Measurements from ENCODE around the gene DIP2C. TPM values are rescaled to one million over a fixed set of nuclear protein-coding genes. Genes with fewer than 3 reads are reported as not detected.

The DIP2C gene
- total RNA-seq, 1 experiment from 2014 or later, result 11.0 TPM

DNA sequence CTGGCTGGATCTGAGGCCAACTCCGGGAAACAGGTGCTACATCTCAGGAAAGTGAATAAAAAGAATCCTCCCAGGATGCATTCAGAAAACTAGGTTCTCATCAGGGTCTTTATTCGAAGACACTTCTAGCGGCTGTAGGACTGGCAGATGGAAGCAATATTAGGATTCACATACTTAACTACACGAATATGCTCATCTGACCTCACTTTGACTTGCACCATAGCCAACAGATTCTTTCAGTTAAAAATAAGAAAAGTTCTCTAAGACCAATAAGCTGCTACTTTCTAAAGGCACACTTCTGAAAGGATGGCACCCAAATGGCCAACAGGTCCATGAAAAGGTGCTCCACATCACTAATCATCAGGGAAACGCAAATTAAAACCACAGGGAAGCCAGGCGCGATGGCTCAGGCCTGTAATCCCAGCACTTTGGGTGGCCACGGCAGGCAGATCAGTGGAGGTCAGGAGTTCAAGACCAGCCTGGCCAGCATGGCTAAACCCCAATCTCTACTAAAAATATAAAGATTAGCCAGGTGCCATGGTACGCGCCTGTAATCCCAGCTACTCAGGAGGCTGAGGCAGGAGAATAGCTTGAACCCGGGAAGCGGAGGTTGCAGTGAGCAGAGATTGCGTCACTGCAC lies 296.2 kb downstream of the DIP2C start:
- Mint-ChIP-seq H3K36me3 (ENCODE audit: insufficient read depth, unreplicated experiment) (no peaks in the 10 kb centered on the region), H3K27me3 (ENCODE audit: unreplicated experiment) (no peaks in the 10 kb centered on the region), H3K4me3 (ENCODE audit: low read depth, unreplicated experiment) (no peak overlapping the region), H3K4me1 (ENCODE audit: low read depth, unreplicated experiment) (no peaks in the 10 kb centered on the region), H3K27ac (ENCODE audit: unreplicated experiment) (no peak overlapping the region), H3K9me3 (ENCODE audit: low read depth, unreplicated experiment) (no peaks in the 10 kb centered on the region)
- DNase-seq, result no peak
- CTCF ChIA-PET, result no interaction called here
- intact Hi-C loops (cut with micrococcal nuclease; ENCODE audit: unreplicated experiment), result no loop called here
- BruUV-seq (replicated peaks), result no TSS peak
- TF ChIP-seq, protein P1, sequence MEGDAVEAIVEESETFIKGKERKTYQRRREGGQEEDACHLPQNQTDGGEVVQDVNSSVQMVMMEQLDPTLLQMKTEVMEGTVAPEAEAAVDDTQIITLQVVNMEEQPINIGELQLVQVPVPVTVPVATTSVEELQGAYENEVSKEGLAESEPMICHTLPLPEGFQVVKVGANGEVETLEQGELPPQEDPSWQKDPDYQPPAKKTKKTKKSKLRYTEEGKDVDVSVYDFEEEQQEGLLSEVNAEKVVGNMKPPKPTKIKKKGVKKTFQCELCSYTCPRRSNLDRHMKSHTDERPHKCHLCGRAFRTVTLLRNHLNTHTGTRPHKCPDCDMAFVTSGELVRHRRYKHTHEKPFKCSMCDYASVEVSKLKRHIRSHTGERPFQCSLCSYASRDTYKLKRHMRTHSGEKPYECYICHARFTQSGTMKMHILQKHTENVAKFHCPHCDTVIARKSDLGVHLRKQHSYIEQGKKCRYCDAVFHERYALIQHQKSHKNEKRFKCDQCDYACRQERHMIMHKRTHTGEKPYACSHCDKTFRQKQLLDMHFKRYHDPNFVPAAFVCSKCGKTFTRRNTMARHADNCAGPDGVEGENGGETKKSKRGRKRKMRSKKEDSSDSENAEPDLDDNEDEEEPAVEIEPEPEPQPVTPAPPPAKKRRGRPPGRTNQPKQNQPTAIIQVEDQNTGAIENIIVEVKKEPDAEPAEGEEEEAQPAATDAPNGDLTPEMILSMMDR (IDR thresholded peaks at IDR 0.05; ENCODE audit: unreplicated experiment), result no peak

DNA sequence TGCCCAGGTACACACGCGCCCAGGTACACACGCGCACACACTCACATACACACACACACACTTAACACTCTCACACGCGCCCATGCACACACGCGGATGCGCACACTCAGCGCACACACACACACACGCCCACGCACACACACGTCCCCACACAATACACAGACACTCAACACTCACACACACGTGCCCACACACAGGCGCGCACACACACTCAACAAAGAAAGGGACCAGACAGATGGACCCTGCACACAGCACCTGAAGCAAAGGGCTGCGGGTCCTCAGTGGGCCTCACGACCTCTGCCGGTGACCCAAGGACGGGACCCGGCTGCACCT lies 296.8 kb downstream of the DIP2C start:
- CTCF ChIA-PET, result no interaction called here
- BruUV-seq (replicated peaks), result no TSS peak
- Mint-ChIP-seq H3K36me3 (ENCODE audit: insufficient read depth, unreplicated experiment) (no peaks in the 10 kb centered on the region), H3K9me3 (ENCODE audit: low read depth, unreplicated experiment) (no peaks in the 10 kb centered on the region), H3K4me1 (ENCODE audit: low read depth, unreplicated experiment) (no peaks in the 10 kb centered on the region), H3K27ac (ENCODE audit: unreplicated experiment) (no peak overlapping the region), H3K4me3 (ENCODE audit: low read depth, unreplicated experiment) (no peak overlapping the region), H3K27me3 (ENCODE audit: unreplicated experiment) (no peaks in the 10 kb centered on the region)
- no peak for DNase-seq
- intact Hi-C loops (cut with micrococcal nuclease; ENCODE audit: unreplicated experiment), result no loop called here
- TF ChIP-seq, protein P1 (IDR thresholded peaks at IDR 0.05; ENCODE audit: unreplicated experiment), result no peak

DNA sequence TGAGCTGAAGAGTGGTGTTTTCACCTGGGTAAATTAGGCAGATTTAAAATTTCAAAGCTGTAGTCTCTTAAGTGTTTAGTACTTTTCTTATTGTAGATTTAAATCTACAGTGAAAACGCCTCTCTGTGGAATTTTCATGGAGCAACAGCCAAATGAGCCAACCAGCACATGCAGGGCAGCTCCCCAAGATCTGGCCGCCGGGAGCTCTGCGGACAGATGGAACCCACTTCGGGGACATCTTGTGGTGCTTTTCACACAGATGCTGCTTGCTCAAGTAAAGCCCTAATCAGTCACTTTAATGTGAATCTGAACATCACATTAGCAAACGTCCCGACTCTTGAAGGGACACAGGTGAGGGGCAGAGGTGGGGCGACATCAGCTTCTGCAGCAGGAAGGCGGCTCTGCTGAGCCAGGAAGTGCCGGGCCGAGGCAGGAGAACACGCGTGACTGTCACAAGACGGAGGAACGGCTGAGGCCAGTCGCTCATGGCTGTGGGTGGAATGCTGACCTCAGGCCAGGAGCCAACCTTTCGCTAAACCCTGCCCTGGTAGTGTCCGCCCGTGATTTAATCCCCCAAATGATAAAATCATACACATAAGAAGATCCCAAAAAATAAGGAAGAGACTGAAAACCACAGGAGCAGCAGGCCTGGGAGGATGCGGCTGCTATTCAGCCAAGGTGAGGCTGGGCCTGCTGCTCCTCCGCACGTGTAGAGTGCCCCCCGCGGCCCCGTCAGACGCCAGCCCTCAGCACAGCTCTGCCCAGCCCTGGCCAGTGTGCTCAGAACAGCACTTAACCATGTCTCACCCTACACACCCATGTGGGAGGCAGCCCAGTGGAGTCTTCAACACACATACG lies 297.4 kb downstream of the DIP2C start:
- H3K27ac Mint-ChIP-seq (ENCODE audit: unreplicated experiment), result no peak overlapping the region
- no peaks in the 10 kb centered on the region for H3K27me3 Mint-ChIP-seq (ENCODE audit: unreplicated experiment)
- CTCF ChIA-PET, result interaction anchor here (0.8 kb wide), 1 partner anchor 99 kb away, joined by 3 read pairs; no protein-coding TSS in a partner anchor

DNA sequence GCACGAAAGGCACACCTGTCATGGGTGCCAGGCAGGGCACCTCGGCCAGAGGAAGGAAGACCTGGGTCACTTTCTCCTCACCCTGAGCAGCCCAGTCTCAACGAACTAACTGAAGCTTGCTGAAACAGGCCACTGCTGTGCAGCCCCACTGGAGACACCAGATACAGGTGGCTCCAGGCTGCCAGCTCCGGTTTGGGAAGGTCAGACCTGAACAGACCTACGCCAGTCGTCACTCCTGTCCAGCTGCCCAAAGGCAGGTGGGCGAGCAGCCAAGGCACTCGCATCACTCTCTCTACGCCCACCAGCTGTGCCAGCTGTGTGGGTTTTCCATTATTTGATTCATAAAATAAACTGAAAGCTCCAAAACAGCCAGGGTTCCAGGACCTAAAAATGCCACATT lies 298.2 kb downstream of the DIP2C start:
- intact Hi-C loops (cut with micrococcal nuclease; ENCODE audit: unreplicated experiment), result no loop called here
- no peaks in the 10 kb centered on the region for H3K36me3 Mint-ChIP-seq (ENCODE audit: insufficient read depth, unreplicated experiment)
- no TSS peak for BruUV-seq (replicated peaks)
- H3K27ac Mint-ChIP-seq (ENCODE audit: unreplicated experiment), result no peak overlapping the region
- TF ChIP-seq, protein P1 (IDR thresholded peaks at IDR 0.05; ENCODE audit: unreplicated experiment), result no peak
- CTCF ChIA-PET, result interaction anchor here (0.8 kb wide), 1 partner anchor 98 kb away, joined by 3 read pairs; no protein-coding TSS in a partner anchor
- no peaks in the 10 kb centered on the region for H3K9me3 Mint-ChIP-seq (ENCODE audit: low read depth, unreplicated experiment)
- no peak overlapping the region for H3K4me3 Mint-ChIP-seq (ENCODE audit: low read depth, unreplicated experiment)
- no peaks in the 10 kb centered on the region for H3K4me1 Mint-ChIP-seq (ENCODE audit: low read depth, unreplicated experiment)
- H3K27me3 Mint-ChIP-seq (ENCODE audit: unreplicated experiment), result no peaks in the 10 kb centered on the region
- no peak for DNase-seq

More for the DNA sequence above, 297.4 kb downstream of the DIP2C start:
- BruUV-seq (replicated peaks), result no TSS peak
- intact Hi-C loops (cut with micrococcal nuclease; ENCODE audit: unreplicated experiment), result no loop called here
- TF ChIP-seq, protein P1 (IDR thresholded peaks at IDR 0.05; ENCODE audit: unreplicated experiment), result no peak
- Mint-ChIP-seq H3K4me1 (ENCODE audit: low read depth, unreplicated experiment) (no peaks in the 10 kb centered on the region), H3K36me3 (ENCODE audit: insufficient read depth, unreplicated experiment) (no peaks in the 10 kb centered on the region), H3K9me3 (ENCODE audit: low read depth, unreplicated experiment) (no peaks in the 10 kb centered on the region), H3K4me3 (ENCODE audit: low read depth, unreplicated experiment) (no peak overlapping the region)
- DNase-seq, result no peak

All from Calu3 (cell line).